Transverse colon (tissue), 4 donors: Measurements from ENCODE around the gene NWD2.

Source experiments
- POLR2A ChIP-seq: fragments of 450-650 bp; IDR thresholded peaks from one replicate; pipeline ENCODE4 v1.6.1; 2016; ENCODE audit warnings: antibody characterized with exemption, mild to moderate bottlenecking, moderate library complexity
- POLR2AphosphoS5 ChIP-seq, 3 donors: sonication (generic); formaldehyde crosslinking; IDR thresholded peaks; one replicate each; pipeline ENCODE4 v1.6.1; 2016; ENCODE audit warnings: antibody characterized with exemption in 3 of 3
- TF ChIP-seq, protein P1 (sequence below), 5 experiments: fragments of 200-600 bp in 3 of 5; fragments of 450-650 bp in 2 of 5; sonication (generic) in 3 of 5; IDR thresholded peaks; 1 replicate in 2 of 5; 2 replicates in 3 of 5; pipeline ENCODE4 v1.5.1; 2016 to 2017; ENCODE audit warnings: antibody characterized with exemption in 5 of 5, inconsistent platforms in 3 of 5, mild to moderate bottlenecking in 2 of 5, moderate library complexity in 1 of 5

DNA sequence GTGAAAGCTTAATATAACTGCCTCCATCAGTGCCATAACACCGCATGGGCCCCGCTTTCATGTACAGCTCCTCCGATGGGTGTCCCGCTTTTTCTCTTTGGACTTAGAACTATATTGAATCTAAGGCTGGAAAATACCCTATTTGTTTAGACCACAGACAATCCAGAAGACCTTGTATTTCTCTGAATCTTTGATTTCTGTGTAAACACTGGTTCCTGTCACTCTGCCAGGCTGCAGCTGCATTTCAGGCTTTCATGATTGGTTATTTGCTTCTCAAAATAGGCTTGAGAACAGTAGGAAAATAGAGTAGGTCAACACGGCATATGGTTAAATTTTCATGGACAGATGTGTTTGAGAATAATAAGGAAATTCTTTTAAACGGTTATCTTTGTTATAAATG is 80.0 kb downstream of the NWD2 start:
- TF ChIP-seq POLR2AphosphoS5 (IDR thresholded peaks at IDR 0.05) = no peak
- no peak for TF ChIP-seq POLR2A
- TF ChIP-seq, protein P1, sequence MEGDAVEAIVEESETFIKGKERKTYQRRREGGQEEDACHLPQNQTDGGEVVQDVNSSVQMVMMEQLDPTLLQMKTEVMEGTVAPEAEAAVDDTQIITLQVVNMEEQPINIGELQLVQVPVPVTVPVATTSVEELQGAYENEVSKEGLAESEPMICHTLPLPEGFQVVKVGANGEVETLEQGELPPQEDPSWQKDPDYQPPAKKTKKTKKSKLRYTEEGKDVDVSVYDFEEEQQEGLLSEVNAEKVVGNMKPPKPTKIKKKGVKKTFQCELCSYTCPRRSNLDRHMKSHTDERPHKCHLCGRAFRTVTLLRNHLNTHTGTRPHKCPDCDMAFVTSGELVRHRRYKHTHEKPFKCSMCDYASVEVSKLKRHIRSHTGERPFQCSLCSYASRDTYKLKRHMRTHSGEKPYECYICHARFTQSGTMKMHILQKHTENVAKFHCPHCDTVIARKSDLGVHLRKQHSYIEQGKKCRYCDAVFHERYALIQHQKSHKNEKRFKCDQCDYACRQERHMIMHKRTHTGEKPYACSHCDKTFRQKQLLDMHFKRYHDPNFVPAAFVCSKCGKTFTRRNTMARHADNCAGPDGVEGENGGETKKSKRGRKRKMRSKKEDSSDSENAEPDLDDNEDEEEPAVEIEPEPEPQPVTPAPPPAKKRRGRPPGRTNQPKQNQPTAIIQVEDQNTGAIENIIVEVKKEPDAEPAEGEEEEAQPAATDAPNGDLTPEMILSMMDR (IDR thresholded peaks at IDR 0.05) = no peak
